Measurements from ENCODE around the gene OLIG2. TPM values are rescaled to one million over a fixed set of nuclear protein-coding genes. Genes with fewer than 3 reads are reported as not detected.

The OLIG2 gene
- total and polyA plus RNA-seq, 7 donors = not detected

DNA sequence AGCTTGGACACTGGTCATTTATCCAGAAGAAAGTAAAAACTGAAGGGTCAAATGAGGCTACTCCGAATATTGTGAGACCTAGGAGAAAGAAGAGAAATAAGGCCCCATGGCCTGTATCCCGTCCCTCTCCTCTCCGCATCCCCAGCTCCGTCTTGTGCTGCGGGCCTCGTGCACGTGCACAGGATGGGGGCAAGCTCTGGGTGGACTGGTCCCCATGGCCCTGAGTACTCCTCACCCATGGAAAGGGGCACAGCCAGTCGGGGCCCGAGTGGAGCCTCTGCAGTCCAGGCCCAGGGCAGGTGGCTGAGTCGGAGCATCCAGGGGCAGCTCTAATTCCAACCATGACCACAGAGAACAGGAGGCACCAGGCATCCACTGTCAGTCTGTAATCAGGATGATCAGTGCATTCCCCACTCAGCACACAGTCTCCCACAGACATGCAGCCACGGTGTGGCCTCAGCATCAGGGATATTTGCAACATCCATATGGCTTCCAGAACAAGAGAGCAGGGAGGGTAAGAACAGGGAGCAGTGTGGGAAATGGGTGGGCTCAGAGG is 31.7 kb downstream of the OLIG2 start:
- H3K4me3 ChIP-seq = no peak overlapping the region
- peaks cover 0 to 26% (median 4%) of the 10 kb centered on the region in 3 donors for H3K27me3 ChIP-seq
- no peak overlapping the region for H3K27ac ChIP-seq
- no peak for TF ChIP-seq POLR2AphosphoS5 (IDR thresholded peaks at IDR 0.05)
- no peak for TF ChIP-seq POLR2A (IDR thresholded peaks at IDR 0.05)
- TF ChIP-seq EP300 (IDR thresholded peaks at IDR 0.05) = no peak
- TF ChIP-seq, protein P1, sequence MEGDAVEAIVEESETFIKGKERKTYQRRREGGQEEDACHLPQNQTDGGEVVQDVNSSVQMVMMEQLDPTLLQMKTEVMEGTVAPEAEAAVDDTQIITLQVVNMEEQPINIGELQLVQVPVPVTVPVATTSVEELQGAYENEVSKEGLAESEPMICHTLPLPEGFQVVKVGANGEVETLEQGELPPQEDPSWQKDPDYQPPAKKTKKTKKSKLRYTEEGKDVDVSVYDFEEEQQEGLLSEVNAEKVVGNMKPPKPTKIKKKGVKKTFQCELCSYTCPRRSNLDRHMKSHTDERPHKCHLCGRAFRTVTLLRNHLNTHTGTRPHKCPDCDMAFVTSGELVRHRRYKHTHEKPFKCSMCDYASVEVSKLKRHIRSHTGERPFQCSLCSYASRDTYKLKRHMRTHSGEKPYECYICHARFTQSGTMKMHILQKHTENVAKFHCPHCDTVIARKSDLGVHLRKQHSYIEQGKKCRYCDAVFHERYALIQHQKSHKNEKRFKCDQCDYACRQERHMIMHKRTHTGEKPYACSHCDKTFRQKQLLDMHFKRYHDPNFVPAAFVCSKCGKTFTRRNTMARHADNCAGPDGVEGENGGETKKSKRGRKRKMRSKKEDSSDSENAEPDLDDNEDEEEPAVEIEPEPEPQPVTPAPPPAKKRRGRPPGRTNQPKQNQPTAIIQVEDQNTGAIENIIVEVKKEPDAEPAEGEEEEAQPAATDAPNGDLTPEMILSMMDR (IDR thresholded peaks at IDR 0.05) = no peak
- no peaks in the 10 kb centered on the region for H3K9me3 ChIP-seq
- H3K36me3 ChIP-seq = no peaks in the 10 kb centered on the region
- intact Hi-C loops (cut with DNase I) = no loop called here
- WGBS, 2 donors = 81 to 88% methylated on average over 11 of the region's 11 CpGs
- no peaks in the 10 kb centered on the region for H3K4me1 ChIP-seq
- no peak for DNase-seq

DNA sequence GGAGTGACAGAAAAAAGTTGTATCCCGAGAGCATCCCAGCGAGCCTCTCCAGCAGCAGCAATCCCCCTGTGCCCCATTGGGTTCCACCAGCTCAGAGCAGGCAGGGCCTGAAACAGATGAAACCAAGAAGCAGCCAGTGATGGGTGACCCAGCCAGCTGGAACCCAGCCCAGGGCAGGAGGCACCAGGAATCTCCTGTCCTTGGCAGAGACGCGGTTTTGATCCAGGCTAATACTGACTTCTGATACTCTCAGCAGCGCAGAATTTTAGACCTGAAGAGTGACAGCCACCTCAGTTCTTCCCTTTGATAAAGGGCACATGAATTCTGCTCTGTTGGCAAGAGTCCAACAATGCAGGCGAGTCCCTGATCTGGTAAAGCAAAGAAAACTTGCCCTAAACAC is 32.8 kb downstream of the OLIG2 start:
- Histone ChIP-seq H3K9me3 (no peaks in the 10 kb centered on the region), H3K27me3 (peaks cover 0 to 36% (median 8%) of the 10 kb centered on the region in 3 donors), H3K4me1 (no peaks in the 10 kb centered on the region), H3K36me3 (no peaks in the 10 kb centered on the region), H3K27ac (no peak overlapping the region), H3K4me3 (no peak overlapping the region)
- 48 to 69% methylated on average over 6 of the region's 6 CpGs for WGBS, 2 donors
- no peak for DNase-seq
- intact Hi-C loops (cut with DNase I) = no loop called here
- TF ChIP-seq POLR2A (IDR thresholded peaks at IDR 0.05) (no peak), EP300 (IDR thresholded peaks at IDR 0.05) (no peak), POLR2AphosphoS5 (IDR thresholded peaks at IDR 0.05) (no peak)
- TF ChIP-seq, protein P1 (IDR thresholded peaks at IDR 0.05) = no peak

DNA sequence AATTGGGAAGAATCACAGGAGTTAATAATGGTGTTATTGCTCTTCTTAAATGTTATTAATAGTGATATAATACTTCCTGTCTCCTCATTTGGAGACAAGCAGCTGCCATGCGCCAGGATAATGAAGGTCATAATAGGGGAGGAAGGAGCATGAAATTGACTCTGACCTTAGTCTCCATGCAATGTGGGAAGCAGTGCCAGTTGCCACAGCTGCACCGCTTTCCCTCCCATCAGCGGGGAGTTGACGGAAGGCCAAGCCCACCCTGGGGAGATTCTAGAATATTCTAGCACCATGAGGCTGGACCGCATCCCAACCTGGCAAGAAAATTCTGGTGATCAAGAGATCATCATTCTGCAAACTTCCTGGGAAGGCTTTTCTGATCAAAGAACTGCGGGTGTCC is 33.2 kb downstream of the OLIG2 start:
- Histone ChIP-seq H3K27me3 (peaks cover 0 to 41% (median 10%) of the 10 kb centered on the region in 3 donors), H3K4me1 (no peaks in the 10 kb centered on the region), H3K36me3 (no peaks in the 10 kb centered on the region), H3K27ac (no peak overlapping the region), H3K4me3 (no peak overlapping the region), H3K9me3 (no peaks in the 10 kb centered on the region)
- TF ChIP-seq POLR2AphosphoS5 (IDR thresholded peaks at IDR 0.05) (no peak), EP300 (IDR thresholded peaks at IDR 0.05) (no peak), POLR2A (IDR thresholded peaks at IDR 0.05) (no peak)
- TF ChIP-seq, protein P1 (IDR thresholded peaks at IDR 0.05) = no peak
- DNase-seq = no peak
- intact Hi-C loops (cut with DNase I) = no loop called here
- WGBS, 2 donors = 78 to 81% methylated on average over 6 of the region's 6 CpGs

DNA sequence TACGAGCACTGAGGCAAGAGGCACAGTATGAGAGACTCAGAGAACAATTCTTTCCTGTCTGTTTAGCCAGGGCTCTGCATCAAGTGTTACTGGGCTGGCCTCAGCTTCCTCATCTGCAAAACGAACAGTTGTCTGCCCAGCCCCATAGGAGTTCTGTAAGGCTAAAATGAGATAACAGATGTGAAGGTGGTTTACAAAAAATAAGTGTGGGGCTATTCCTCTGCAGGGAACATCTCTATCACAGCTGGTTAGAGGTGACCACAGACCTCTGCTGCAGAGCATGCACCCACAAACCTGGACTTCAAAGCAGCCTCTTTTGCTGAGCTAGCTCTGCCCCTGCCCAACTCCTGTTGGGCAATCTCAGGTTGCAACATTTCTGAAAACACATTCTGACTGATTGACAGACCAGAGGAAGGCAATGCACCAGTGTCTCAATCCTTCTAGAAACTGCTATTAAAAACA is 33.7 kb downstream of the OLIG2 start:
- peaks cover 0 to 45% (median 15%) of the 10 kb centered on the region in 3 donors for H3K27me3 ChIP-seq
- H3K4me1 ChIP-seq = no peaks in the 10 kb centered on the region
- H3K36me3 ChIP-seq = no peaks in the 10 kb centered on the region
- H3K27ac ChIP-seq = no peak overlapping the region
- H3K4me3 ChIP-seq = no peak overlapping the region
- no peak for DNase-seq
- intact Hi-C loops (cut with DNase I) = no loop called here
- 33 to 41% methylated on average over 2 of the region's 2 CpGs for WGBS, 2 donors
- TF ChIP-seq, protein P1 (IDR thresholded peaks at IDR 0.05) = no peak
- TF ChIP-seq EP300 (IDR thresholded peaks at IDR 0.05) (no peak), POLR2A (IDR thresholded peaks at IDR 0.05) (no peak), POLR2AphosphoS5 (IDR thresholded peaks at IDR 0.05) (no peak)
- no peaks in the 10 kb centered on the region for H3K9me3 ChIP-seq

DNA sequence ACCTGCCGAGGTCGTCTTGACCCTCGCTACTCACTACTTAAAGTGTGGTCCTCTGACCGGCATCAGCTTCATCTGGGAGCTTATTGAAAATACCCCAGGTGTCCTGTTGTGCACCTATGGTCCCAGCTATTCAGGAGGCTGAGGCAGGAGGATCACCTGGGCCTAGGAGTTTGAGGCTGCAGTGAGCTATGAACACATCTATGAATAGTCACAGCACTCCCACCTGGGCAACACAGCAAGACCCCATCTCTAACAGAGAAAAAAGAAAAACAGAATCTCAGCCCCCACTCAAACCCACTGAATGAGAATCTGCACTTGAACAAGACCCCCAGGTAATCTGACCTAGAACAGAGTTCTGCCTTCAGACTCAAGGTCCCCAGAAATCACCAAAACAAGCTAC is 35.5 kb downstream of the OLIG2 start:
- no peaks in the 10 kb centered on the region for H3K36me3 ChIP-seq
- DNase-seq = no peak
- intact Hi-C loops (cut with DNase I) = no loop called here
- no peak overlapping the region for H3K4me3 ChIP-seq
- no peak for TF ChIP-seq EP300 (IDR thresholded peaks at IDR 0.05)
- TF ChIP-seq POLR2A (IDR thresholded peaks at IDR 0.05) = no peak
- TF ChIP-seq POLR2AphosphoS5 (IDR thresholded peaks at IDR 0.05) = no peak
- TF ChIP-seq, protein P1 (IDR thresholded peaks at IDR 0.05) = no peak
- no peak overlapping the region for H3K27ac ChIP-seq
- H3K27me3 ChIP-seq = peaks cover 0 to 62% (median 16%) of the 10 kb centered on the region in 3 donors
- H3K9me3 ChIP-seq = no peaks in the 10 kb centered on the region
- no peaks in the 10 kb centered on the region for H3K4me1 ChIP-seq
- 93 to 95% methylated on average over 4 of the region's 4 CpGs for whole genome bisulfite sequencing, 2 donors
